ENCODE results near the gene TMEM218. TPM values are rescaled to one million over a fixed set of nuclear protein-coding genes. Genes with fewer than 3 reads are reported as not detected.
"Not testable (repeated sequence)": the region's sequence is repeated elsewhere in the genome, so short reads cannot be mapped to it uniquely, and the experiment has no call there.

Gene TMEM218
- total and polyA plus RNA-seq, 9 donors = 13.0 to 37.3 (median 18.5) TPM

DNA sequence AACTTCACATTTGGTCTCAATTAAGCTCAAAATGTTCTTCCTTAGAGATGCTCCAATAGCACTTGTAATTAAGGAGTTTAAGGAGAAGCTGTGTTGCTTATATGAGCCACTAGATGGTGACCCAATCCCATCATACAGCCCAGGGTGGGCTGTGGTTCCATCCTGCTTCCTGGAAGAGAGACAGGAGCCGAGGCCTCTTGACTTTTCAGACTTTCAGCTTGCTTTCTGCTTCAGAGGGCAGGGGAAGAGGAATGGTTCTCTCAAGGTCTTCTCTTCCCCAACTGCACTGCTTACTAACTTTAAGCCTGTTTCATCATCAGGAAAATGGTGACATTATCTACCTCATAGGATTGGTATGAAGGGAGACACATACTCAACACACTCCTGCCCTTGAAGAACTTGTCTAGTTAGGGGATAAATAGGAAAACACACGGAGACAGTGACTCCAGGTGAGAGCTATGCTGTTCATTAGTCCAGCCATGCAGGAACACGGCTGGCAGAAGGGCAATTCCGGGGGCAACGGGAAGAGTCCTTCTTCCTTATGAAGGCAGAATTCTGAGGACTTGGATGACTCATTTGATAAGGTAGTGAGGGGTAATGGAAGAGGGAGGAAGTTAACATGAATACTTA lies 20.1 kb downstream of the TMEM218 start:
- Histone ChIP-seq H3K27me3 (no peaks in the 10 kb centered on the region), H3K36me3 (no peaks in the 10 kb centered on the region), H3K27ac (peak overlapping the region; percentile 50 to 54), H3K9me3 (no peaks in the 10 kb centered on the region), H3K4me1 (ENCODE audit: insufficient read depth) (peaks cover 4% of the 10 kb centered on the region), H3K4me3 (no peak overlapping the region)
- 18 to 27% (median 21%) methylated on average over 5 of the region's 5 CpGs for WGBS, 3 donors
- peak; percentile 53 to 66 (median 62) for DNase-seq
- intact Hi-C loops (cut with DNase I) = loop anchor here in 3 of 4 donors (5.0 to 10.0 kb wide), 5 partner anchors 53 to 313 kb away; no protein-coding TSS in a partner anchor
- TF ChIP-seq POLR2A (IDR thresholded peaks at IDR 0.05) (no peak), EP300 (IDR thresholded peaks at IDR 0.05) (no peak), CTCF (IDR thresholded peaks at IDR 0.05) (peak; percentile 66 to 78 (median 72))

DNA sequence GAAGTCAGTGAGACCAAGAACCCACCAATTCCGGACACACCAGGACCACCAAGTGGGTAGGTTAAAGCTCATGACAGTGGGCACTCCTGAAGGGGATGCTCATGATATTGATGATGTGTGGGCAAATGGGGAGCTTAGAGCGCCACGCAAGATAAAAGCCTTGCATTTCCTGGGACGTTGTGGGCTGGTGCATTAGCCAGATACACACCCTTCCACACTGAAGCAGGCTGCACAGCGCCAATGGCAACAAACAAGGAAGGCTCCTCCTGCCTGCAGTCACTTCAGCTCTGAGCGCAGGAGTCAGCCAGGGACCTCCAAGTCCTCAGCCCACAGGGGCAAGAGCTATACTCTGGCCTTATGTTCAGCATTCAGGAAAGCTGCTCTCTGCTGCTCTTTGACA lies 20.6 kb downstream of the TMEM218 start:
- Histone ChIP-seq H3K4me3 (no peak overlapping the region), H3K9me3 (no peaks in the 10 kb centered on the region), H3K4me1 (ENCODE audit: insufficient read depth) (peaks cover 4% of the 10 kb centered on the region), H3K36me3 (no peaks in the 10 kb centered on the region), H3K27ac (peak overlapping the region in 1 of 2 donors; percentile 54), H3K27me3 (no peaks in the 10 kb centered on the region)
- no peak for TF ChIP-seq POLR2A (IDR thresholded peaks at IDR 0.05)
- no peak for TF ChIP-seq CTCF (IDR thresholded peaks at IDR 0.05)
- no peak for TF ChIP-seq EP300 (IDR thresholded peaks at IDR 0.05)
- intact Hi-C loops (cut with DNase I) = loop anchor here in 3 of 4 donors (5.0 to 10.0 kb wide), 5 partner anchors 54 to 314 kb away; no protein-coding TSS in a partner anchor
- WGBS, 3 donors = 71 to 75% (median 74%) methylated on average over 6 of the region's 6 CpGs
- DNase-seq = peak in 1 of 5 donors; percentile 19

- peak in 1 of 5 donors; percentile 21 for DNase-seq
- not testable (repeated sequence) for H3K9me3 ChIP-seq; H3K27me3 ChIP-seq; H3K4me1 ChIP-seq (ENCODE audit: insufficient read depth); H3K4me3 ChIP-seq; H3K27ac ChIP-seq; H3K36me3 ChIP-seq
- 61 to 68% (median 68%) methylated on average over 10 of the region's 10 CpGs for WGBS, 3 donors
- intact Hi-C loops (cut with DNase I) = loop anchor here in 3 of 4 donors (5.0 to 10.0 kb wide), 5 partner anchors 55 to 315 kb away; no protein-coding TSS in a partner anchor
Observed at GRCh38 chr11:125090151-125090550, 21.3 kb downstream of the TMEM218 start.

- H3K9me3 ChIP-seq; H3K27me3 ChIP-seq; H3K27ac ChIP-seq; H3K4me3 ChIP-seq; intact Hi-C loops (cut with DNase I); H3K36me3 ChIP-seq; H3K4me1 ChIP-seq (ENCODE audit: insufficient read depth): not testable (repeated sequence)
- 90 to 96% (median 95%) methylated on average over 8 to 31 of the region's 31 CpGs for WGBS, 3 donors
- DNase-seq = peak in 2 of 5 donors; percentile 16 to 30
Observed at GRCh38 chr11:125089481-125089880, 21.9 kb downstream of the TMEM218 start.

- 83 to 88% (median 85%) methylated on average over 20 of the region's 20 CpGs for whole genome bisulfite sequencing, 3 donors
- peak in 1 of 5 donors; percentile 30 for DNase-seq
- intact Hi-C loops (cut with DNase I) = no loop called here
- Histone ChIP-seq H3K4me1 (ENCODE audit: insufficient read depth) (peaks cover 4% of the 10 kb centered on the region), H3K27ac (no peak overlapping the region), H3K27me3 (no peaks in the 10 kb centered on the region), H3K4me3 (no peak overlapping the region), H3K9me3 (no peaks in the 10 kb centered on the region), H3K36me3 (no peaks in the 10 kb centered on the region)
- TF ChIP-seq EP300 (IDR thresholded peaks at IDR 0.05) (no peak), POLR2A (IDR thresholded peaks at IDR 0.05) (no peak), CTCF (IDR thresholded peaks at IDR 0.05) (no peak)
Observed at GRCh38 chr11:125088576-125089455, 22.6 kb downstream of the TMEM218 start.
